Medulla oblongata (tissue), 1 donor: ENCODE measurements around the gene SNX30.

Experiments used
- DNase-seq: peaks from one replicate; pipeline ENCODE4 v3.0.0-alpha.2; 2015; ENCODE audit errors: extremely low spot score

SNX30 gene

DNA sequence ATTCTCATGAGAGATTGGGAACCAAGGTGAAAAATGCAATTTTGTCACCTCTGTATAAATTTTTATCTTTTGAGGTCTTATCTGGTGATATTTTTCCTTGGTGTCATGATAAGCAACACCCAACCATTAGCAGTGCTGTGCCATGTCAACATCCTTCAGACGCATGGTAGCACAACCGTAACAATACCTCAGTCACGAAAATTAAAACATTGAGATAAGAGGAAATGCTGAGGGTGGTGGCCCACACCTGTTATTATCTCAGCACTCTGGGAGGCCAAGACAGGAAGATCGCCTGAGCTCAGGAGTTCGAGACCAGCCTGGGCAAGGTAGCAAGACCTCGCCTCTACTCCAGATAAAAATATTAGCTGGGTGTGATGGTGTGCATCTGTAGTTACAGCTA is 107.4 kb downstream of the SNX30 start:
- no peak for DNase-seq

DNA sequence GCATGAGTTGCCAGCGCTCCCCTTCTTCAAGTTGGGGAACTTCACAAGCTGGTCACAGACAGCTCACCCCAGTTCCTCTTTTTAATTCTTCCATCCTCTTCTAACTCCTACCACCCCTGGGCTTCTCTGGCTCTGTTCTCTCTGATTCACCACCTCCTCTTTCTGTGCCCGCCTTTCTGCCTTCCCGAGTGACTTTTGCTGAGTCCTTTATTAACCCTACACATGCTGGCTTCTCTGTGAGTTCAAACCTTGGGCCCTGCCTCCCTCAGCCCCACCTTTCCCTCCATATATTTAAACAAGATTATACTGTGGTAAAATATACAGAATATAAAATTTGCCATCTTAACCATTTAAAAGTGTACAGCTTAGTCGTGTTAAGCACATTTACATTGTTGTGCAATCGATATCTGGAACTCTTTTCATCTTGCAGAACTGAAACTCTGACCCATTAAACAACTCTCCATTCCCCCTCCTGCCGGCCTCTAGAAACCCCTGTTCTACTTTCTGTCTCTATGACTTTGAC is 108.1 kb downstream of the SNX30 start:
- DNase-seq = peak; percentile 79

DNA sequence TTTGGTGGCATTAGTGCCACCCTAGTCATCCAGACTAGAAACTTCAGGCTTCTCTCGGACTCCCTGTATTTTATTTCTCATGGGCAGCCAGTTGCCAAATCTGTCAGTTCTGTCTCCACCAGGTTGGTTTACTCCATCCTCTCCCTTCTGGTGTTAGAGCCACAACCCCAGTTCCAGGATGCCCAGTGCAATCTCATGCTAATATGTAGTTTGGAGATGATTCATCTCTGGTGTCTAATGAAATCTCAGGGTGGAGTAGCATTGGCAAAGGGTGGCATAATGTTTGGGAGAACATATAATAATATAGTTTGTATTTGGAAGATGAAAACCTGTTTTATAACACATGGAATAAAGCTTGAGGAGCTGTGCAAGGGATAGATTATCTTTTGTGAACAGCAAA is 109.9 kb downstream of the SNX30 start:
- no peak for DNase-seq

DNA sequence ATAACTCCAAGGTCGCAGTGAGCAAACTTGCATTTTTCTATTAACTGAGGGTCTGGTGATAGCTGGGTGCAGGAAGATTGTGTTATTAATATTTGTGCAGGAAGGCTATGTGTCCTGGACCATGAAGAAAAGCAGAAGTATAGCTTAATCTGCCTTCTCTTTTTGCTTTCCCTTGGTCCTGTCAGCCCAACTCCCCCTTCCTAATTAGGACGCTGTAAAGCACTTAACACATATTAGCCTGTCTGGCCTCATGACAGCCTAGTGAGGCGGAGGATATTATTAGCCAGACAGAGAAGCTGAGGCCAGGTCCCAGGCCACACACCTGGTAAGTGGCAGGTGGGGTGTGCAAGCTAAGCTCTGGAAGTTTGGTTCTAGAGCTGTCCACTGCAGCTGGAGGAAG is 110.6 kb downstream of the SNX30 start:
- no peak for DNase-seq

DNA sequence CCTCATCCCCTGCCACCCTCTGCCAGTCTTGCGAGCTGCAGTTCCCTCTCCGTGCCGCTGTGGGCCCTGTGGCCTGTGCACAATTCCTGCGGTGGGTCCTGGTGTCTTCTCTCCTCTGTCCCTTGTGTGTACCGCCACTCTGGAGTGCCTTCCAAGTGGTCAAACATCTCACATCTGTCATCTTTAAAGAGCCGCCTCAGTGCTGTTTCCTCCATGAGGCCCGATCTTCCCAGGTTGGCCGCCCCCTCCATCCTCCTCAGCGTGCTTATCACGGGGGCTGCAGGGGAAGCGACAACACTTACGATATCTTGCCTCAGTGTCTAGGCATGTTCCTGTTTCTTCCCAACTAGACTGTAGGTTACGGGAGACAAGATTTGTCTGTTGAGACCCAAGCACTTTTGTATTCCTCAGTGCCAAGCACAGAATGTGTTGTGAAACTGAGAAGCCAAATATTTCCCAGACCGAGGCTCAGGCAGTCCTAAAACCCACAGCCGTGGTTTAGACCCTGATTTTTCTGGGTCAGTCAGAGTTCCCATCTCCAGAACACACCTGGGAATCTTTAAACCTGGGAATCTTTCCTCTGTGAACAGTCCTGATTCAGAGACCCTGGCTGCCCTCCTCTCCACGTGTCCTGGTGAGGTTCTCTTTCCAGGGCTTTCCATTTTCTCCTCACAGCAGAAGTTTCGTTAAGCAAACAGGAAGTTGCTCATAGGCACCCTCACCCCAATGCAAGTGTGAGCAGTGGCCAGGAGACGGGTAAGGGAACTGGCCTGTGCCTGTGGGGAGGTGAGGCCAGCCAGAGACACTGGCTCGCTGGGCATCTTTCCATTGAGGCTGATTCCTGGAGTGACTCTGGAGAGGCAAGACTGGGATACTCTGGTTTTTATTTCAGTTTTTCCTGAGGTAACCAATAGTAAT is 111.3 kb downstream of the SNX30 start:
- DNase-seq = peak; percentile 75

DNA sequence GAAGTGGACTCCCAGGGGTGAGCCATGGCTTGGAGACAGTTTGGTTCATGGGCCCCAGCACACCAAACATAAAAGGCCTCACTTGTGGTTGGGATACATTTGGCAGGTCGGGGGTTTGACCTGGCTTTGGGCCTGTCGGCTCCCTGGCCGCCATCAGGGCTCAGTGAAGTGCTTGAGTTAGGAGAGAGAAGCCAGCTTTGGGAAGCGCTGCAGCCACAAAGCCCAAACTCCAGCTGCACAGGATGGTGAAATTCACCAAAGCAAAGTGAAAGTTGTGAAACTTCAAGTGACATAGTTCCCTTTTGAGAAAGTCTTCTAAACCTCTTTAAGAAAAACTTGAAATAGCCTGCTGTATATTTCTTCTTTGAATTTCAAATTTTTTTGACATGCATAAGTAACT is 112.7 kb downstream of the SNX30 start:
- DNase-seq = peak; percentile 73

DNA sequence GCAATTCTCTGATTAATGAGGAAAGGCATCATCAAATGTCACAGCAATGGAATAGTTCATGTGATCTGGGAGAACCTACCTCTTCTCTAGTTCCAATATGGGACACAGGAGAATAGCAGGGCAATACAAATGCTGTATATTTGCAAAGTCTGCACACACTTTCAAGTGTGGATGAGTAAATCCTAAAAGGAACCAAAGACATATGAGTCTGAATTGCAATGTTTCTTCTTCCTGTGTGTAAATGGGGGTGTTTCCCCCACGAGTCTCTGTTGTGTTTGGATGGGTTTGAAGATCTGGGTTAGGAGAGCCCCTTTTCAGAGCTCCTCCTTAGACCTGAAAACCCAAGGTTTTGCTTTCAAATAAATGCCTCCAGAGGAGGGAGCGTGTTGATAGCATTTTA is 113.2 kb downstream of the SNX30 start:
- DNase-seq = no peak

DNA sequence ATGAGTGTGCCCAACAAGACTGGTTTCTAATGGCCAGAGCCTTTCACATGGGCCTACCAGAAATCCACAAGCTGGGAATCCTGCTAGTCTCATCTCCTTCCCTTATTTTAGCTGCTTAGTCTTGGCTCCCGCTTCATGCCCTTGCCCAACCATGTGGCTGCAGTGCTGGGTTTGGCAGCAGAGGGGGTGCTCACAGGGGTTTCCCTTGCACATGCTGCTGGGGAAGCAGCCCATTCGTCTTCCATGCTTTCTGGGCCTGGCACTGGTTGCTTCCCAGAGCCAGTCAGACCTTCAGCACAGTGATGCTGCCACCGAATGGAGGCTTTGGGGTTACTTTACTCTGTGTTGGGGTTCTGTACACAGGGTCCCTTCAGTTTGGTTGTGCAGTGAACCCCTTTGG is 113.8 kb downstream of the SNX30 start:
- DNase-seq = no peak

DNA sequence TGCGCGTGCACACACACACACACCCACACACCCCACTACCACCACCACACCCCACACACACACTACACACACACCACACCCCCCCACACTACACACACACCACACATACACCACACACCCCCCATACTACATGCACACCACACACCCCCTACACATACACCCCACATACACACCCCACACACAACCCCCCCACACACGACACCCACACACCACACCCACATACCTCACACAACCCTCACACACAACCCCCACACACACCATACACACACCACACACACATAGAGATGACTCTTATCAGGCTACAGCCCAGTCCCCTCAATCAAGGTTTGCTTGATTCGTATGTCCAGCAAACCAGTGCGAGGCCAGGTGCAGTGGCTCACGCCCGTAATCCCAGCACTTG is 114.4 kb downstream of the SNX30 start:
- no peak for DNase-seq

DNA sequence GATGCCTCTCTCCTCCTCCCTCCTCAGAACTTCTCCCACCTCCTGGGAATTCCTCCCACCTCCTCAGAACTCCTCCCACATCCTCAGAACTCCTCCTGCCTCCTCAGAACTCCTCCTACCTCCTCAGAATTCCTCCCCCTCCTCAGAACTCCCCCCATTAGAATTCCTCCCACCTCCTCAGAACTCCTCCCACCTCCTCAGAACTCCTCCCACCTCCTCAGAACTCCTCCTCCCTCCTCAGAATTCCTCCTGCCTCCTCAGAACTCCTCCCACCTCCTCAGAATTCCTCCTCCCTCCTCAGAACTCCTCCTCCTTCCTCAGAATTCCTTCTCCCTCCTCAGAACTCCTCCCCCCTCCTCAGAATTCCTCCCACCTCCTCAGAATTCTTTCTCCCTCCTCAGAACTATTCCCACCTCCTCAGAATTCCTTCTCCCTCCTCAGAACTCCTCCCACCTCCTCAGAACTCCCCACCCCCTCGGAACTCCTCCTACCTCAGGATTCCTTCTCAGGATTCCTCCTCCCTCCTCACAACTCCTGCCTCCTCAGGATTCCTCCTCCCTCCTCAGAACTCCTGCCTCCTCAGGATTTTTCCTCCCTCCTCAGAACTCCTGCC is 116.2 kb downstream of the SNX30 start:
- no peak for DNase-seq

DNA sequence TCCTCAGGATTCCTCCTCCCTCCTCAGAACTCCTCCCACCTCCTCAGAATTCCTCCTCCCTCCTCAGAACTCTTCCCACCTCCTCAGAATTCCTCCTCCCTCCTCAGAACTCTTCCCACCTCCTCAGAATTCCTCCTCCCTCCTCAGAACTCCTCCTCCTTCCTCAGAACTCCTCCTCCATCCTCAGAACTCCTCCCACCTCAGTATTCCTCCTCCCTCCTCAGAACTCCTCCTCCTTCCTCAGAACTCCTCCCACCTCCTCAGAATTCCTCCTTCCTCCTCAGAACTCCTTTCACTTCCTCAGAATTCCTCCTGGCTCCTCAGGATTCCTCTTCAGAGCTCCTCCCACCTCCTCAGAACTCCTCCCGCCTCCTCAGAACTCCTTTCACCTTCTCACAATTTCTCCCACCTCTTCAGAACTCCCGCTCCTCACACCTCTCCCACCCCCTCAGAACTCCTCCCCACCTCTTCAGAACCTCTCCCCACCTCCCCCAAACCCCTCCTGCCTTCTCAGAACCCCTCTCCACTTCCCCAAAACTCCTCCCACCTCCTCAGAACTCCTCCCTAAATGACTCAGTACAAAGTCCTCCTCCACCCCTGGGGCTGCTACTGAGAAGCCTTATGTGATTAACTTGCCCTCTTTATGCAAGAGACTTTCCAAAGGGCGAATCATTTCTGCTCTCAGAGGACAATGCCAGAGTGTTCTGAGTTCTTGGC is 116.9 kb downstream of the SNX30 start:
- no peak for DNase-seq

DNA sequence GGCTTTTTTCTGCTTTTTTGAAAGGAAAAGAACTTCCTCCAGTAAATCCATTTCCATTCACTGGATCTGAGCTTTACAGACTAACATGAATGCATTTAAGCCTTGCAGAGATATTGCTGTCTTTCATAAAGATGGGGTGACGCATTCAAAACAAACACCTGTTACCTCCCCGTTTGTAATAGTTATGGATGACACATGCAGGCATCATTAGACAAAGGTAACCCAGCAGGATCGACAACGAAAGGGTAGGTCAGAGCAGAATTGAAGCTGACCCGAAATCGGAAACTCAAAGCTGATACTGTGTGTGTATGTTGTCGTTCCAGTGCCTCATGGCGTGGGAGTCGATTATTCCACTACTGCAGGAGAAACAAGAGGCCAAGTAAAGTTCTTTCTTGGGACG is 117.9 kb downstream of the SNX30 start:
- no peak for DNase-seq

DNA sequence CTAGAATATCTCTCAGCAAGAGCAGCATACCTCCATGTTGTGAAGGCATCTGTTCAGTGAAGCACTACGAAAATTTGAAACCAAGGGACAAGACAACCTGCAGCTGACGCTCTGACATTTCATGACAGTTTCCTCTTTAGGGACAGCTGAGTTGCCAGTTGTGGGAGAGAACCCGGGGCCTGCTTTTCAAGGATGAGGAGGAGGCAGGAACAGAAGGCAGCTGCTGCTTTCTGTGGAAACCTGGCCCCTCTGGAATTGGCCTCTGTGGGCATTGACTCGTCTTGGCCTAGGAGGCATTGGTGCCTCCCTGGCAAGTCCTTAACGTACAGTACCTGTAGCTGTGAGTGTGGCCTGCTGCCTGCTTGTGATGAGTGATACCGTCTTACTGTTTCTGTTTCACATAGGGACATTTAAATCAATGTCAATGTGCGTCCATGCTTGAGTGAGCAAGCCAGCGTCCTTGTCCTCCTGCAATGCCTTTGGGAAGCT is 118.5 kb downstream of the SNX30 start:
- no peak for DNase-seq

DNA sequence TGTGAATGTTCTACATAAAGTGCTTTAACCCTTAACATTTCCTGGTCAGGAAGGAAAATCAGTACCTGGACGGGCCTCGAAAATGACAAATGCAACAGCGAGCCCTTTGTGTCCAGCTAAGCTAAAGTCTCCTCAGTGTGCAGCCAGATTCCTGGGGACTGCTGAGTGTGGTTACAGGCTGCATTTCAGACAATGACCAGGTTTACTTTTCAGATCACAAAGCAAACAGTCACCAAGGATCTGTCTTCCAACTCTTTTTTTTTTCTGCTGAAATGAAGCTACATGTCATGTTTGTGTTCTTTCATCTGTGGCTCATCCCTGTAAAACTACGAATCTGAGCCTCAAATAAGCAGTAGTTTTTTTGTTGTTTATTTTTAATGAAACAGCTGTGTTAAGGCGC is 119.4 kb downstream of the SNX30 start:
- no peak for DNase-seq

DNA sequence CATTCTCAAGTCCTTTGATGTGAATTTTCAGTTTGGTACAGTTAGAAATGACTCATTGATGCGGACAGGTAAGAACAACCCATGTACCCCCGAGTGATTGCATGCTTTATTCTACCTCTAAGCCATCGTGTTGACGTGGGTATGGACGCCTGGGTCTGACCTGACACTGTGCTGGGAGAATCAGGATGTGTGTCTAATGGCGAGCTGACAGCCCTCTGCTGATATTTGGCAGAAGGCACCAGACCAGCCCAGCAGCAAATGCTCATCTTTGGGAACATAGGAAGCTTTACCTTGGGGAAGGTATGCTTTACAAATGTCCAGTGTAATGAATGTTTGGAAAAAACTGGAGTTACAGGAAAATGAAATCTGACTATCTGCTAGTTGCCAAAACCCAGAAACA is 120.0 kb downstream of the SNX30 start:
- DNase-seq = no peak

DNA sequence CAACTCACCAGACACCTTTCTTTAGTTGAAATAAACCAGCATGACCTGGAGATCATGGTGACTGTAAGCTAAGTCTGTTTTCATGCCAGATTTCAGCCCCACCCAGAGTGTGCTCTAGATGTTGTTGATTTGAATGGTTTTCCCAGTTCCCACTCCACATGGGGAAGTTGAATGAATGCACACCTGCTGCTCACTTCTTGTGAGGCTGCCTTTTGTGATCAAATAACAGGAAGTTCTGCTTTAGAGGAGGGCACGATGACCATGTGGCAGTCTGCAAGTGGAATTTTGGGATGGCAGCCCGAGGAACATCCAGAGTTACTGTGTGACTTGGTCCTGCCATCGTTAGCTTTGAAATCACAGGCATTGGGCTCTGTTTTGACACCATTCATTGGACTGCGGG is 121.5 kb downstream of the SNX30 start:
- DNase-seq = no peak

DNA sequence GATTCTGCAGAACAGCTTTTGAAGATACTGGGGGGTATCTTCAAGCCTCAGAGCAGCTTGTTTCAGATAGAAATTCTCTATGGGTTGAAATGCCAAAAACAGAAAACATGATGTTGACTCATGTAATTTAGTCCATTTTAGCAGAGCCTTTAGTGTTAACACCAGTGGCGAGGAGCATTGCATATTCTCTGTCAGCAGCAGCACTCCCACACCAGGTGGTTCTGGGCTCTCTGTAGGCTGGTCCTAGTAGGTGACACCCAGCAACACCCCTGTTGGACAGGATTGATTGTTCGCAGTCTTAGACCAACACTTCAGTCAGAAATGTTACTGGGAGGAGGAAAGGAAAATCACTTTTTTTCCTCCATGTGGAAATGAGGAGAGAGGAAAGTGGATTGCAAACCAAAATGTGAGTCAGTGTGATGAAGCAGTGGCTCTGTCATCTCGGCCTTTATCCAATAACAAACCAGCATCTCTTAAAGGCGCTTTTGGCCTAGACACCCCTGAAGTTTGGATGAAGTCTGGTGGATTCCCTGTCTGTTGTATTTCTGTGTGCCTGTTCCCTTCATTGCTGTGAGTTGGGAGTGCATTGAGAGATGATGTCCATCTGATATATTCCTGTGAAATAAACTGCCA is 123.3 kb downstream of the SNX30 start:
- no peak for DNase-seq

DNA sequence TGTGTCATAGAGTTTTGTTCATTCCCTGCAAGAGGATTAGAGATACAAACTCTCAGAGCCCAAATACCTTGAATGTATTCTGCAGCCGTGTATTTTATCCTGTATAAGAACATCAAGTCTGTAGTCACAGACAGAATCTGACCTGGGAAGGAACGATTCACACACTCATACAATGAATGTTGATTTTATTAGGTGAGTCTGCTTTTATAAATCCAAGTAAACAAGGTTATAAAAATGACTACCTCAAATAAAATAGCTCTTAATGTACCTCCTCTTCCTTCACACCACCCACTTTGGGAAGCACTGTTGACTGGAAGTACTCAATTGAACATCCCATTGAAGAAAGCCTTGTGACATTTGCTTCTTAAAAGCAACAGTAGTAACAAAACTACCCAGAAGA is 128.2 kb downstream of the SNX30 start:
- DNase-seq = no peak

DNA sequence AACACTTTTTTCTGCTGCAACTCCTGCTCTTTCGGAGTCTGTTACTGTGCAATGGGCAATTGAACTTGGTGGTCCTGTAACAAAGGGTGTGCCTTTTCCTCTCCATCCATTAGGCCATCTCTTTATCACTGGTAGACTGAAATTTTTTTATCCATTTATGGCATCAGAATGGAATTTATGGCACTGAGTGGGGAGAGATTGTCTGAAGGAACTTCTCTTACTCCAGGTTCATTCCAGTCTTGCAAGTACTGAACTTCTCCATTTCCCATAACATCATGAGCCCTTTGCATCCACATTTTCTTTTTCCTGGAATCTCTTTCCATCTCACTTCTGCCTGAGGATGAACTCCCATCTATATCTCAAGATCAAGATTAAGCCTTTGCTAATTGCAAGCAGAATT is 130.1 kb downstream of the SNX30 start:
- no peak for DNase-seq

DNA sequence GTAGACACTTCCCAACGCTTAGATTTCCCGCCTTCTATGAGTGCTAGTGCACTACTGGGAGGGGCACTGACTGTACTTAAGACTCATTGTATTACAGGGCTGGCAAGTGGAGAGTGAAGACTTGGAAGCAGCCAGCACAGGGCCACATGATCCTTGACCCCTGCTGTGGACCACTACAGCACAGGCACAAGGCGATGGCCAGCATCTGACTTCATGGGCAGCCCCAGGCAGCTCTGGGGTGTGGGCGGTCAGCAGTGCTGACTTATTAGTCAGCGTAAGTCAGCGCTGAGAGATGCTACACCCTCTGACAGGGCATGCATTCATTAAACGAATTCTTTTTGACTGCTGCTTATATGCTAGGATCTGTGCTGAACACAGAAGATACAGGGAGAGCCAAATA is 130.8 kb downstream of the SNX30 start:
- no peak for DNase-seq

DNA sequence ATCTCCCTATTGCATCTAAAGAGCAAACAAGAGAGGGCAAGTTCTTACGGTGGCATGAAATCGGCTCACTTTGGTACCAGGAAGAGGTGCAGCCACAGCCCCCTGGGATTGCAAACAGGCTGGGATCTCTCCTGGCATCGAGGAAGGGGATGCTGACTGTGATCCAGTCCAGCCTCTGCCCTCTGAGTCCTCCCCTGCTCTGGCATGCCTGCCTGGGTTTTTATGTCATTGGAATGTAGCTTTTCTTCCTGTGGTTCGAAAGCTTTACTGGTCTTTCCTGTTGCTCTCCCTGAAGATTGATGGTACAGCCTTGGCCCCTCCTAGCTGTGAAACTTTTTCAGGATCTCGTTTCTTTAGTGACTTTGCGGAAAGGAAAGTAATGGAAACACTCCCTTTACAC is 133.5 kb downstream of the SNX30 start:
- DNase-seq = no peak

DNA sequence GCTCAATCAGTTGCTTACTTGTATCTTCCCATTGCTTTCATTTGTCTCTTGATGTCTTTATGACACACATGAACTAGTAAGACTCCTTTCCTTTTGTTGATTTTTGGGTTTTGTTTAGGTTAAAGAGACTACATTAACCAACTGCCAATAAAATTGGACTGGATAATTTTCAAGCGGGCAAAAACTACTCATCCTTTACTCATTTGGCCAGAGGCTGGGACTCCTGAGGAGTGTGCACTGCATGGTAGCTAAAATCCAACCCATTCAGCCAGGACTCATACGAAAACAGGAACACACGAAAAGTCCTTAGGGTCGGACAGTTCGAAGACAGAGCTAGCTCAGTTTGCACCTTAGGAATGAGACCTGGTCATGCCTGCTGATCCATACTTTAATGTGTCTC is 134.2 kb downstream of the SNX30 start:
- no peak for DNase-seq
